Adipose tissue (tissue), 3 donors: ENCODE data around the gene CCDC88A. TPM values are rescaled to one million over a fixed set of nuclear protein-coding genes. Genes with fewer than 3 reads are reported as not detected.
"Not testable (repeated sequence)": the region's sequence is repeated elsewhere in the genome, so short reads cannot be mapped to it uniquely, and the experiment has no call there.

Experiments
- H3K27ac ChIP-seq: one replicate; pipeline ENCODE4 v1.5.1; 2013; ENCODE audit warnings: low read depth, low read length
- WGBS, 3 donors: extraction: QIAGEN DNeasy Blood & Tissue Kit; methylation state at CpG; one replicate each; pipeline ENCODE4 v1.1.7; 2013; 5-methylcytosine and 5-hydroxymethylcytosine counted together
- polyA plus RNA-seq, 3 donors: library from polyadenylated mRNA; stranded (reverse); fragments of 200-250 nt; gene quantifications; one replicate each; pipeline ENCODE4 v1.2.3, GENCODE V29; 2013
- donor health status: healthy with polysubstance abuse.
- donor health status: Bipolar disorder and iron deficiency.
- donor health status: healthy.

Gene CCDC88A
- polyA plus RNA-seq, 3 donors, result 5.3 to 17.5 (median 8.5) TPM

DNA sequence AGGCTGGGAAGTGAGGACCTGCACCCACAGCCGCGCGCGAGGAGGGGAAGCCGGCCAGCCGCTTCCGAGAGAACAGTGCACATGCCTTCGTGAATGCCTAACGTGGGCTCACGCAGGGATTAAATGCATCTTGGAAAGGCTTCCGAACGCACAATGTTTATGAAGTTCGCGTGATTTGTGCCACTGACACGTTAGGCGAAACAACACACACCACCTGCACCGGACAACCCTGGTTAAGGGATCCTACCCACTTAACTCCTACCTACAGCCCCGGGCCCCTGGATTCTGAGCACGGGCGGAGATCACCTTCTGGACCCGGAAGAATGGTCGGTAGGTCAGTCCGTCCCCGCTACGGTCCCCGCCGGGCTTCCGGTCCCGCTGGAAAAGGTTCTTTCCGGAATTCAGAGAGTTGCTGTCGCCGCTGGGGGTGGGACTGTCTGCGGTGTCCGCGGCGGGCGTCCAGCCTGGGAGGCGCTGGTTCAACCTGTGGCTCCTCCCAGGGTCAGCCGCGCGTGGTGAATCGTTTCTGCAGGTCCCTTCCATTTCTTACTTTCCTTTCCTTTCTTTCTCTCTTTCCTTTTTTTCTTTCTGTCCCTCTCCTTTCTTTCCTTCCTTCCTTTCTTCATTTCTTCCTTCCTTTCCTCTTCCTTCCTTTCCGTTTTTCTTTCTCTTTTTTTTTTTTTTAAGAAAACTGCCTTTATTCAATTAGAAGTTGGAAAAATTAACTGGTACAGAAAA, 150.6 kb downstream of the CCDC88A start, which contains the start of gene MTIF2:
TSS of gene MTIF2 (minus strand) at position 325 of the 738 bp plus-strand sequence. CDS start 5,373 bp downstream, outside the sequence.
- WGBS, 3 donors, result 0 to 1% (median 1%) methylated on average over 43 of the region's 43 CpGs
- peak within 1 kb of the TSS; percentile 3 for H3K27ac ChIP-seq

DNA sequence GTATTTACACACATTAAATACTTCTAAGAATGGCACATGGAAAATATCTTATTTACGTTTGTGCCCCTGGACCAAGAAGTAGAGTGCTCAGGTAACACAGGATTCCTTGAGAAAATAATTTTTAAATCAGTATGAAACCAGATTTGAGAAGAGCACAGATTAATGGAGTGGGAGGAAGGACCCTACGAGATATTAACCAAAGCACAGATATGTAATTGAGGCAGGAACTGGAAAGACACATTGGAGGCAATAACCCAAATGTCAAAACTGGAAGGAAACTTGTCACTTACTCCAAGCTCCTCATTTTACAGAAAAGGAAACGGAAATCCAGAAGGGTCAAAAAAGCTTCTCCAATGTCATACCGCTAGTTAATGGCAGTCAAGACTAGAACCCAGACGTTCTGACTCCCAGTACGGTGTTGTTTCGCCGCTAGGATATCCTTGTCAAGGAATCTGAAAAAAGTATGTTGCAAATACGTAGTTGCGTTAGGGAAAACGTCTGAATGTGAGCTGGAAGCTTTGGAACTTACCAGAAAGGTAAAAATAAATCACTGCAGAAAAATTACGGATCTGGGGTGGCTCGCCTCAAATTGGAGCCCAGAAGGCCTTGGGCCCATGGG, 151.3 kb downstream of the CCDC88A start:
- WGBS, 3 donors, result 8 to 17% (median 14%) methylated on average over 13 of the region's 13 CpGs
- H3K27ac ChIP-seq, result no peak overlapping the region

DNA sequence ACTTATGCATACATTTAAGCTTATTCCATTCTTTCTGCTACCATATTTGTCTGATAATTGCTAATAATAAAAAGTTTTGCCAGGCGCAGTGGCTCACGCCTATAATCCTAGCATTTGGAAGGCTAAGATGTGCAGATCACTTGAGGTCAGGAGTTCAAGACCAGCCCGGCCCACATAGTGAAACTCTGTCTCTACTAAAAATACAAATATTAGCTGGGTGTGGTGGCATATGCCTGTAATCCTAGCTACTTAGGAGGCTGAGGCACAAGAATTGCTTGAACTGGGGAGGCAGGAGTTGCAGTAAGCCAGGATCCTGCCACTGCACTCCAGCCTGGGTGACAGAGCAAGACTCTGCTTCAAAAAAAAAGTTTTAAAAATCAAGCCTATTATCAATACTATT, 160.1 kb downstream of the CCDC88A start:
- not testable (repeated sequence) for H3K27ac ChIP-seq
- 87 to 96% (median 92%) methylated on average over 3 of the region's 3 CpGs for whole genome bisulfite sequencing, 3 donors

DNA sequence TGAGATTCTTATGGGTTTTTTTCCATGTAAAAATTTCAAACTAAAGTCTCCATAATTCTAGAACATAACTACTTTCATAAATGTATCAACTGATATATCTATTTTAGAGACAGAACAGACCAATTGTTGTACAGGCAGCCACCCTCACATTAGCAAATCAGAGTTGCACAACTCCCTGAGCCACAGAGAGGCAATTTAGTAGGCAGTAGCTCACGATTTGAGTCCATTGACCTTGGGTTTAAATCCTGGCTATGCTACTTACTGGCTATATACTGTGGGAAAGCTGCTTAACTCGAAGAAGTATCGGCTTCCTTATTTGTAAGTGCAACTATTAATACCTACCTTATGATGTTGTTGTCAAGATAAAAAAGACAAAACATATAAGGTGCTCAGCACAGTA, 166.8 kb downstream of the CCDC88A start:
- no peak overlapping the region for H3K27ac ChIP-seq
- 64 to 79% (median 79%) methylated on average over 3 of the region's 3 CpGs for WGBS, 3 donors

DNA sequence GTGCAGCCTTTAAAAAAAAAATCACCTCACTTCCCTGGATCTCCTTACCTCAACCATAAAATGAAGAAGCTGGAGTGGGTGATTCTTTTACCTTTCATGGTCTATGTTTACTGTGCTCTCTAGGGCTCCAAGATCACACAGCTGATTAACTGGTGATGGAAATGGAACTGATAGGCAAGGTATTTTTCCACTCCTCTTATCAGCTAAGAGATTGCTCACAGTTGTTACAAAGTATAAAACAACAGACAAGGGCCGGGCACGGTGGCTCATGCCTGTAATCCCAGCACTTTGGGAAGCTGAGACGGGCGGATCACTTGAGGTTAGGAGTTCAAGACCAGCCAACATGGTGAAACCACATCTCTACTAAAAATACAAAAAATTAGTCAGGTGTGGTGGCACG, 172.6 kb downstream of the CCDC88A start:
- no peak overlapping the region for H3K27ac ChIP-seq
- WGBS, 3 donors, result 72 to 90% (median 84%) methylated on average over 5 of the region's 5 CpGs

DNA sequence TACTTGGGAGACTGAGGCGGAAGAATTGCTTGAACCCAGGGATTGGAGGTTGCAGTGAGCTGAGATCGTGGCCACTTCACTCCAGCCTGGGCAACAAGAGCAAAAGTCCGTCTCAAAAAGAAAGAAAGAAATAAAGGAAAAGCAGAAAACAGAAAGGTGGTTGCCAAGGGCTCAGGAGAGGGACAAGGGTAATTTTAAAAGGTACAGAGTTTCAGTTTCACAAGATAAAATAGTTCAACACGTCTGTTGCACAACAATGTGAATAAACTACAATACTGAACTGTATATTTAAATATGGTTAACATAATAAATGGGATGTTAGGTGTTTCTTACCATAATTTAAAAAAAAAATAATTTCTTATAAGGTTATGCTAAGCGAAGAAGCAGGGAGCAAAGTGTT, 174.2 kb downstream of the CCDC88A start:
- WGBS, 3 donors, result 87 to 91% (median 89%) methylated on average over 5 of the region's 5 CpGs
- H3K27ac ChIP-seq, result no peak overlapping the region

DNA sequence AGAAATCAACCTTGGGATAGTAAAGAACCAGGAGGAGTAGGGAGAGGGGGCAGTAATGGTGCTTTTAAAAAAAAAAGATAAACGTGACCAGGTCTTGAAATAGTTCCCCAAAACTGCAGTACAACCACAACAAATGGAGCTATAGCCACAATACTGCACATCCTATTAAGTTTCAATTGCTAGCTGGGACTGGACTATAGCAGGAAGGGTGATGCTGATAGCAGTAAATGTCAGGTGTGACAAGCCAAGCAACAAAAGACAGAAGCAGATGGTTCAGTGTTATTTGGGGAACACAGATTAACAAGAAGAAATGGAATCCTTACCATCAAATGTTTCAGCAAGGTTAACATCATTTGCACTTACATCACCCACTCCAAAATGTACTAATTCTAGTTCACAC, 177.0 kb downstream of the CCDC88A start:
- H3K27ac ChIP-seq, result no peak overlapping the region
- WGBS, 3 donors, result 64 to 81% (median 76%) methylated on average over 1 of the region's 1 CpG

DNA sequence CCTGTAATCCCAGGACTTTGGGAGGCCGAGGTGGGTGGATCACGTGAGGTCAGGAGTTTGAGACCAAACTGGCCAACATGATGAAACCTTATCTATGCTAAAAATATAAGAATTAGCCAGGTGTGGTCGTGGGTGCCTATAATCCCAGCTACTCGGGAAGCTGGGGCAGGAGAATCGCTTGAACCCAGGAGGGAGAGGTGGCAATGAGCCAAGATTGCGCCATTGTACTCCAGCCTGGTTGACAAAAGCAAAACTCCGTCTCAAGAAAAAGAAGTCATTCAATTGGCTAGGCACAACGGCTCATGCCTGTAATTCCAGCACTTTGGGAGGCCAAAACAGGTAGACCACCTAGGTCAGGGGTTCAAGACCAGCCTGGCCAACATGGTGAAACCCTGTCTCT, 178.1 kb downstream of the CCDC88A start:
- 90 to 93% (median 91%) methylated on average over 8 of the region's 8 CpGs for WGBS, 3 donors
- H3K27ac ChIP-seq, result not testable (repeated sequence)

DNA sequence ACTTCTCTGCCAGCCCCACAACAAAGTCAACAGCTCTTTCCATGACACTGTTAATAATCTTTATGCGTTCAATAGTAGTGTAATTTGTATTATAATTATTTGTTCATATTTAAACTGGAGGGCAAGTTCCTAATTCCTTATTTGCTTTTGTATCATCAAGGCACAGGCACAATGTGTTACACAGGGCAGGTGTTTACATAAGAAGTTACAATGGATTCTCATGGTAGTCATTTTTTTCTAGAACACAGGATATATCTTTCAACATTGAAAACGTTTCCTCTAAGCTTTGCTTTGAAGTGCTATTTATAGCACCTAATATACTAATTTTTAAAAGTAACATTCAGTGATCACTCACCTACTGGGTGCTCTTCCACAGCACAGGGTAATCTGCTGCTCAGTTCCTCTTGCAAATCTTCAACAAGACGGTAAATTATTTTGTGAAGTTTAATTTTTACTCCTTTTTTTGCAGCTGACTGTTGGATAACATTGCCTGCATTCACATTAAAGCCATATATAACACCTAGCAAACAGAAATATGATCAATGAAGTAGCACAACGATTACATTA, 179.9 kb downstream of the CCDC88A start:
- H3K27ac ChIP-seq, result no peak overlapping the region
- WGBS, 3 donors, result 52 to 76% (median 71%) methylated on average over 4 of the region's 4 CpGs

Other genes with a start within 250 kb of the CCDC88A start
- gene CLHC1, start 187.6 kb downstream of the CCDC88A start, polyA plus RNA-seq, result 1 to 10 TPM; 1.7 to 6.9 (median 4.1) TPM
- 1,000 to 10,000 TPM; 1,786 to 3,500 (median 2,106) TPM for gene RPS27A, start 187.2 kb downstream of the CCDC88A start, polyA plus RNA-seq
- 10 to 100 TPM; 18.8 to 22.0 (median 20.9) TPM for gene MTIF2, start 150.6 kb downstream of the CCDC88A start, polyA plus RNA-seq
- 10 to 100 TPM; 14.2 to 40.7 (median 17.9) TPM for gene CFAP36, start 99.9 kb upstream of the CCDC88A start, polyA plus RNA-seq
- 10 to 100 TPM; 18.4 to 34.9 (median 22.7) TPM for gene PPP4R3B, start 197.8 kb upstream of the CCDC88A start, polyA plus RNA-seq